ENCODE measurements around the gene MED12L. TPM values are rescaled to one million over a fixed set of nuclear protein-coding genes. Genes with fewer than 3 reads are reported as not detected.

The MED12L gene
- total RNA-seq, 3 donors from 2014 or later, result 0.48 to 1.6 (median 1.6) TPM

GRCh38 chr3:151265866-151266265 lies 180.4 kb downstream of the MED12L start:
- intact Hi-C loops (cut with DNase I; ENCODE audit: low total_unique reads), result no loop called here
- Histone ChIP-seq H3K27ac (peak overlapping the region in 1 of 2 donors; percentile 38), H3K4me1 (no peaks in the 10 kb centered on the region)

GRCh38 chr3:151267066-151267465 lies 181.6 kb downstream of the MED12L start:
- no peaks in the 10 kb centered on the region for H3K4me1 ChIP-seq
- H3K27me3 ChIP-seq, result no peaks in the 10 kb centered on the region
- no peak overlapping the region for H3K4me3 ChIP-seq
- DNase-seq (ENCODE audit: low spot score in 2 of 2), result no peak
- H3K9me3 ChIP-seq, result no peaks in the 10 kb centered on the region
- TF ChIP-seq POLR2A (IDR thresholded peaks at IDR 0.05) (no peak), CTCF (IDR thresholded peaks at IDR 0.05) (no peak), POLR2AphosphoS5 (IDR thresholded peaks at IDR 0.05) (no peak)
- no peak overlapping the region for H3K27ac ChIP-seq
- intact Hi-C loops (cut with DNase I; ENCODE audit: low total_unique reads), result no loop called here
- no peaks in the 10 kb centered on the region for H3K36me3 ChIP-seq

More at GRCh38 chr3:151265866-151266265, 180.4 kb downstream of the MED12L start:
- Histone ChIP-seq H3K9me3 (no peaks in the 10 kb centered on the region), H3K36me3 (no peaks in the 10 kb centered on the region), H3K4me3 (no peak overlapping the region), H3K27me3 (no peaks in the 10 kb centered on the region)
- DNase-seq (ENCODE audit: low spot score in 2 of 2), result no peak
- TF ChIP-seq CTCF (IDR thresholded peaks at IDR 0.05) (no peak), POLR2A (IDR thresholded peaks at IDR 0.05) (no peak), POLR2AphosphoS5 (IDR thresholded peaks at IDR 0.05) (no peak)

GRCh38 chr3:151268267-151269235 lies 183.1 kb downstream of the MED12L start:
- TF ChIP-seq POLR2AphosphoS5 (IDR thresholded peaks at IDR 0.05), result no peak
- no peak for TF ChIP-seq CTCF (IDR thresholded peaks at IDR 0.05)
- no peak for TF ChIP-seq POLR2A (IDR thresholded peaks at IDR 0.05)
- intact Hi-C loops (cut with DNase I; ENCODE audit: low total_unique reads), result no loop called here
- DNase-seq (ENCODE audit: low spot score in 2 of 2), result no peak
- H3K27me3 ChIP-seq, result no peaks in the 10 kb centered on the region
- H3K4me1 ChIP-seq, result no peaks in the 10 kb centered on the region
- H3K27ac ChIP-seq, result no peak overlapping the region
- H3K4me3 ChIP-seq, result no peak overlapping the region
- H3K36me3 ChIP-seq, result no peaks in the 10 kb centered on the region
- no peaks in the 10 kb centered on the region for H3K9me3 ChIP-seq

GRCh38 chr3:151269631-151270030 lies 184.2 kb downstream of the MED12L start:
- no peaks in the 10 kb centered on the region for H3K27me3 ChIP-seq
- TF ChIP-seq CTCF (IDR thresholded peaks at IDR 0.05), result no peak
- TF ChIP-seq POLR2A (IDR thresholded peaks at IDR 0.05), result no peak
- TF ChIP-seq POLR2AphosphoS5 (IDR thresholded peaks at IDR 0.05), result no peak
- H3K4me3 ChIP-seq, result no peak overlapping the region
- no peaks in the 10 kb centered on the region for H3K4me1 ChIP-seq
- H3K36me3 ChIP-seq, result no peaks in the 10 kb centered on the region
- DNase-seq (ENCODE audit: low spot score in 2 of 2), result no peak
- intact Hi-C loops (cut with DNase I; ENCODE audit: low total_unique reads), result no loop called here
- H3K27ac ChIP-seq, result no peak overlapping the region
- H3K9me3 ChIP-seq, result no peaks in the 10 kb centered on the region

- Histone ChIP-seq H3K4me1 (no peaks in the 10 kb centered on the region), H3K27me3 (no peaks in the 10 kb centered on the region), H3K36me3 (no peaks in the 10 kb centered on the region), H3K27ac (no peak overlapping the region), H3K9me3 (no peaks in the 10 kb centered on the region), H3K4me3 (no peak overlapping the region)
- DNase-seq (ENCODE audit: low spot score in 2 of 2), result no peak
- intact Hi-C loops (cut with DNase I; ENCODE audit: low total_unique reads), result no loop called here
- TF ChIP-seq CTCF (IDR thresholded peaks at IDR 0.05), result no peak
- no peak for TF ChIP-seq POLR2A (IDR thresholded peaks at IDR 0.05)
- TF ChIP-seq POLR2AphosphoS5 (IDR thresholded peaks at IDR 0.05), result no peak
These were observed 189.6 kb downstream of the MED12L start for GRCh38 chr3:151275091-151275490.

All from breast epithelium (tissue), 4 donors.